ENCODE results near the gene SLC25A6. TPM values are rescaled to one million over a fixed set of nuclear protein-coding genes. Genes with fewer than 3 reads are reported as not detected.

The SLC25A6 gene
- total and polyA plus RNA-seq, 2 donors (not counting 3 experiments of a cell fraction or from before 2014, with no cell fraction given) = 410 to 1,153 TPM

DNA sequence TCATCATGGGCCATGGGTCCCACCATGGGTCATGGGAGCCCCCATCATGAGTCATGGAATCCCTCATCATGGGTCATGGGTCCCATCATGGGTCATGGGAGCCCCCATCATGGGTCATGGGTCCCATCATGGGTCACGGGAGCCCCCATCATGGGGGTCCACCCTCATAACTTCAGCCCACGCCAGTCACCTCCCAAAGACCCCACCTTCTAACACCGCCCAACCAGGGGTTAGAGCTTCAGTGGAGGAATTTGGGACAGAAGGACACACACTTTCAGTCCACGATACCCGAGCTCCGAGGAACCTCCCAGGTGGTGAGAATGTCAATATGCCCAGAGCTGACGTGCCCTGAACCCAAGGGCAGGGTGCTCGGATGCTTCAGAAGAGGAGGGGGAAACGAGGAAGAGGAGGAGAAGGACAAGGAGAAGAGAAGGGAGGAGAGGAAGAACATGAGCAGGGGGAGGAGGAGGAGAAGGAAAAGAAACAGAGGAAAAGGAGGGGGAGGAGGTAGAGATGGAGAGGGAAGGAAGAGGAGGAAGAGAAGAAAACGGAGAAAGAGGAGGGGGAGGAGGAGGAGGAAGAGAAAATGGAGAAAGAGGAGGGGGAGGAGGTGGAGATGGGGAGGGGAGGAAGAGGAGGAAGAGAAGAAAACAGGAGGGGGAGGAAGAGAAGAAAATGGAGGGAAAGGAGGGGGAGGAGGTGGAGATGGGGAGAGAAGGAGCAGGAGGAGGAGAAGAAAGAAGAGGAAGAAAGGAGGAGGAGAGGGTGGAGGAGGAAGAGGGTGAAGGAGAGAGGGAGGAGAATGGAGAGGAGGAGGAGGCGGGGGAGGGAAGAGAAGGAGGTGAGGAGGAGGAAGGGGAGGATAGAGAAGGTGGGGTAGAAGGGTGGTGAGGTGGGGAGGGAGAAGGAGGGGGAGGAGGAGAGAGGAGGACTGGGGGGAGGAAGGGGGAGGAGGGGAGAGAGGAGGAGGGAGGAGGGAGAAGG lies 37.6 kb downstream of the SLC25A6 start:
- ChIA-PET POLR2A (no interaction called here), CTCF (no interaction called here)
- Histone ChIP-seq H3K36me3 (ENCODE audit: control insufficient read depth in 2 of 2, extremely low read depth in 1 of 2, insufficient read depth in 2 of 2, low read length in 2 of 2) (peaks cover 0 to 2% of the 10 kb centered on the region in 2 experiments), H3K9me1 (replicated peaks; ENCODE audit: control insufficient read depth, extremely low read depth, insufficient read depth, low read length) (no peaks in the 10 kb centered on the region), H3K79me2 (ENCODE audit: control insufficient read depth, insufficient read depth, low read length) (no peaks in the 10 kb centered on the region), H3K27ac (ENCODE audit: insufficient read depth, low read depth, low read length) (no peak overlapping the region), H3K4me1 (ENCODE audit: control insufficient read depth, extremely low read depth, insufficient read depth, low read length) (no peaks in the 10 kb centered on the region), H4K20me1 (replicated peaks; ENCODE audit: control insufficient read depth, extremely low read depth, insufficient read depth, low read length) (no peaks in the 10 kb centered on the region), H2AFZ (ENCODE audit: low read depth, low read length) (no peak overlapping the region), H3K4me3 (replicated peaks in 1 of 3; ENCODE audit: insufficient read depth in 1 of 3, low read depth in 1 of 3, low read length in 3 of 3) (no peak overlapping the region), H3K9ac (replicated peaks; ENCODE audit: extremely low read depth, insufficient read depth, low read length) (no peak overlapping the region), H3K9me3 (replicated peaks; ENCODE audit: control insufficient read depth, insufficient read depth, low read length) (no peaks in the 10 kb centered on the region), H3K27me3 (ENCODE audit: control insufficient read depth in 2 of 2, insufficient read depth in 2 of 2, low read length in 2 of 2) (no peaks in the 10 kb centered on the region), H3K4me2 (ENCODE audit: insufficient read depth, low read length) (no peak overlapping the region)
- FAIRE-seq = no peak
- intact Hi-C loops (cut with micrococcal nuclease) = loop anchor here (5.0 kb wide), 1 partner anchor 38 kb away; the partner anchor contains the start of gene SLC25A6
- no TSS peak for BruUV-seq (replicated peaks)
- dilution Hi-C loops (cut with MboI; ENCODE audit: extremely low pct_ligation_motif_present, low sequenced_read_pairs) = no loop called here
- DNase-seq (ENCODE audit: low read depth, low spot score) = no peak
- TF ChIP-seq JUN (IDR thresholded peaks at IDR 0.05; ENCODE audit: borderline replicate concordance, insufficient read depth, insufficient read length, low read depth) (no peak), FOS (IDR thresholded peaks at IDR 0.05; ENCODE audit: borderline replicate concordance, insufficient read depth, low read length) (no peak)
- TF ChIP-seq, protein P1, sequence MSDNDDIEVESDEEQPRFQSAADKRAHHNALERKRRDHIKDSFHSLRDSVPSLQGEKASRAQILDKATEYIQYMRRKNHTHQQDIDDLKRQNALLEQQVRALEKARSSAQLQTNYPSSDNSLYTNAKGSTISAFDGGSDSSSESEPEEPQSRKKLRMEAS (IDR thresholded peaks at IDR 0.05; ENCODE audit: insufficient read depth, insufficient read length) = no peak

DNA sequence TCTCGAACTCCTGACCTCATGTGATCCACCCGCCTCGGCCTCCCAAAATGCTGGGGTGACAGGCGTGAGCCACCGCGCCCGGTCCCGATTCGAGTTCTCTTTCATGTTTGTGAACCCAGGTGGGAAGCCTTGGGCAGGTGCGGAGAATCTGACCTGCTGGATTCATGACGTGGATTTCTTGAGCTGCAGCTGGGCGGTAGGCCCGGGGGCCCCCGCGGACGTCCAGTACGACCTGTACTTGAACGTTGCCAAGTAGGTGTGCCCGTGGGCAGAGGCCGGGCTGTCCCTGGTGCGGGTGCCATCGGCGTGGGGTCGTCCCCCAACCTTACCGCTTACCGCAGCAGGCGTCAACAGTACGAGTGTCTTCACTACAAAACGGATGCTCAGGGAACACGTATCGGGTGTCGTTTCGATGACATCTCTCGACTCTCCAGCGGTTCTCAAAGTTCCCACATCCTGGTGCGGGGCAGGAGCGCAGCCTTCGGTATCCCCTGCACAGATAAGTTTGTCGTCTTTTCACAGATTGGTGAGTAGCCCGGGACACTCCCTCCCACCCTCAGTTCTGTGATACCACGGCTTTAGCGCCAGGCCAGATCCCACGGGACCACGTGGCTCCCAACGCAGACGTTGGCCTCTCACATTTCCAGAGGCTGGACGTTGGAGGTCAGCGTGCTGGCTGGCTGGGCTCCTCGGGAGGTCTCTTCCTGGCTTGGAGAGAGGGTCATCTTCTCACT lies 39.8 kb downstream of the SLC25A6 start:
- dilution Hi-C loops (cut with MboI; ENCODE audit: extremely low pct_ligation_motif_present, low sequenced_read_pairs) = no loop called here
- no peak overlapping the region for H2AFZ ChIP-seq (ENCODE audit: low read depth, low read length)
- no peaks in the 10 kb centered on the region for H3K79me2 ChIP-seq (ENCODE audit: control insufficient read depth, insufficient read depth, low read length)
- no peak overlapping the region for H3K4me3 ChIP-seq (replicated peaks in 1 of 3; ENCODE audit: insufficient read depth in 1 of 3, low read depth in 1 of 3, low read length in 3 of 3)
- DNase-seq (ENCODE audit: low read depth, low spot score) = no peak
- H3K27me3 ChIP-seq (ENCODE audit: control insufficient read depth in 2 of 2, insufficient read depth in 2 of 2, low read length in 2 of 2) = no peaks in the 10 kb centered on the region
- no peaks in the 10 kb centered on the region for H3K9me1 ChIP-seq (replicated peaks; ENCODE audit: control insufficient read depth, extremely low read depth, insufficient read depth, low read length)
- BruUV-seq (replicated peaks) = no TSS peak
- H3K9ac ChIP-seq (replicated peaks; ENCODE audit: extremely low read depth, insufficient read depth, low read length) = no peak overlapping the region
- POLR2A ChIA-PET = no interaction called here
- no peaks in the 10 kb centered on the region for H4K20me1 ChIP-seq (replicated peaks; ENCODE audit: control insufficient read depth, extremely low read depth, insufficient read depth, low read length)
- H3K27ac ChIP-seq (ENCODE audit: insufficient read depth, low read depth, low read length) = no peak overlapping the region
- H3K4me2 ChIP-seq (ENCODE audit: insufficient read depth, low read length) = no peak overlapping the region
- no peak for TF ChIP-seq POLR2AphosphoS5 (IDR thresholded peaks at IDR 0.05; ENCODE audit: insufficient read depth, low read depth, low read length)
- no peak for TF ChIP-seq JUN (IDR thresholded peaks at IDR 0.05; ENCODE audit: borderline replicate concordance, insufficient read depth, insufficient read length, low read depth)
- TF ChIP-seq, protein P2, sequence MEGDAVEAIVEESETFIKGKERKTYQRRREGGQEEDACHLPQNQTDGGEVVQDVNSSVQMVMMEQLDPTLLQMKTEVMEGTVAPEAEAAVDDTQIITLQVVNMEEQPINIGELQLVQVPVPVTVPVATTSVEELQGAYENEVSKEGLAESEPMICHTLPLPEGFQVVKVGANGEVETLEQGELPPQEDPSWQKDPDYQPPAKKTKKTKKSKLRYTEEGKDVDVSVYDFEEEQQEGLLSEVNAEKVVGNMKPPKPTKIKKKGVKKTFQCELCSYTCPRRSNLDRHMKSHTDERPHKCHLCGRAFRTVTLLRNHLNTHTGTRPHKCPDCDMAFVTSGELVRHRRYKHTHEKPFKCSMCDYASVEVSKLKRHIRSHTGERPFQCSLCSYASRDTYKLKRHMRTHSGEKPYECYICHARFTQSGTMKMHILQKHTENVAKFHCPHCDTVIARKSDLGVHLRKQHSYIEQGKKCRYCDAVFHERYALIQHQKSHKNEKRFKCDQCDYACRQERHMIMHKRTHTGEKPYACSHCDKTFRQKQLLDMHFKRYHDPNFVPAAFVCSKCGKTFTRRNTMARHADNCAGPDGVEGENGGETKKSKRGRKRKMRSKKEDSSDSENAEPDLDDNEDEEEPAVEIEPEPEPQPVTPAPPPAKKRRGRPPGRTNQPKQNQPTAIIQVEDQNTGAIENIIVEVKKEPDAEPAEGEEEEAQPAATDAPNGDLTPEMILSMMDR (IDR thresholded peaks at IDR 0.05; ENCODE audit: extremely low read depth in 1 of 2, insufficient read depth in 1 of 2, low read depth in 1 of 2, low read length in 2 of 2) = no peak
- TF ChIP-seq, protein P1 (IDR thresholded peaks at IDR 0.05; ENCODE audit: insufficient read depth, insufficient read length) = no peak
- TF ChIP-seq MYC (IDR thresholded peaks at IDR 0.05; ENCODE audit: low read depth, low read length) = no peak
- no peak for TF ChIP-seq GATA2 (IDR thresholded peaks at IDR 0.05; ENCODE audit: insufficient read depth, insufficient read length, low read depth, low read length)
- no peak for TF ChIP-seq FOS (IDR thresholded peaks at IDR 0.05; ENCODE audit: borderline replicate concordance, insufficient read depth, low read length)
- TF ChIP-seq POLR2A (IDR thresholded peaks at IDR 0.05; ENCODE audit: low read depth, low read length) = no peak
- TF ChIP-seq EZH2 (IDR thresholded peaks at IDR 0.05; ENCODE audit: borderline replicate concordance, low read depth, low read length, severe bottlenecking) = no peak
- H3K4me1 ChIP-seq (ENCODE audit: control insufficient read depth, extremely low read depth, insufficient read depth, low read length) = no peaks in the 10 kb centered on the region
- CTCF ChIA-PET = no interaction called here
- intact Hi-C loops (cut with micrococcal nuclease) = no loop called here
- H3K9me3 ChIP-seq (replicated peaks; ENCODE audit: control insufficient read depth, insufficient read depth, low read length) = no peaks in the 10 kb centered on the region
- no peak for FAIRE-seq
- H3K36me3 ChIP-seq (ENCODE audit: control insufficient read depth in 2 of 2, extremely low read depth in 1 of 2, insufficient read depth in 2 of 2, low read length in 2 of 2) = no peaks in the 10 kb centered on the region

All from endothelial cell of umbilical vein (primary cell).